NCI-H510A (cell line): ENCODE results near the gene PLPPR3.
"Not testable (repeated sequence)": the region's sequence is repeated elsewhere in the genome, so short reads cannot be mapped to it uniquely, and the experiment has no call there.

Experiments
- DNase-seq: peaks from one replicate; lab custom pipeline; 2025; lab: John Stamatoyannopoulos, UW

Gene PLPPR3

DNA sequence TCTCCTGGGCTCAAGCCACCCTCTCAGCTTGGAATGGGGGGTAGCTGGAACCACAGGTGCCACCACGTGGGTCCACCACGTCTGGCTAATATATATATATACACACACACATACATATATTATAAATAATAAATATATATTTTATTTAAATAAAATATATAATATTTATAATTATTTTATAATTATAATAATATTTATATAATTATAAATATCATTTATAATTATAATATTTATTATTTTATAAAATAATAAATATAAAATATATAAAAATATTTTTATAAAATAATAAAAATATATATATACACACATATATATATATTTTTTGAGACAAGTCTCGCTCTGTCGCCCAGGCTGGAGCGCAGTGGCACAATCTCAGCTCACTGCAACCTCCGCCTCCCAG is 32.8 kb upstream of the PLPPR3 start:
- no peak for DNase-seq

DNA sequence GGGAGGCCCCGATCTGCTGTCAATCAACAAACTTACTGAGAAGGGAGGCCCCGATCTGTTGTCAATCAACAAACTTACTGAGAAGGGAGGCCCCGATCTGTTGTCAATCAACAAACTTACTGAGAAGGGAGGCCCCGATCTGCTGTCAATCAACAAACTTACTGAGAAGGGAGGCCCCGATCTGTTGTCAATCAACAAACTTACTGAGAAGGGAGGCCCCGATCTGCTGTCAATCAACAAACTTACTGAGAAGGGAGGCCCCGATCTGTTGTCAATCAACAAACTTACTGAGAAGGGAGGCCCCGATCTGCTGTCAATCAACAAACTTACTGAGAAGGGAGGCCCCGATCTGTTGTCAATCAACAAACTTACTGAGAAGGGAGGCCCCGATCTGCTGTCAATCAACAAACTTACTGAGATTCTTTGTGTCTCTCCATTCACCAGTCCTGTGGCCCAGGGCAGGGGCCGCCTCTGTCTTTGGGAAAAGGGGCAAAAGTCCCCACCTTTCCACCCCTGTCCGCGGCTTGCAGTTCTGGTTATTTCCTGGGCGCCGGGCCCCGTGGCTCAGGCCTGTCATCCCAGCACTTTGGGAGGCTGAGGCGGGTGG is 32.0 kb upstream of the PLPPR3 start:
- not testable (repeated sequence) for DNase-seq

DNA sequence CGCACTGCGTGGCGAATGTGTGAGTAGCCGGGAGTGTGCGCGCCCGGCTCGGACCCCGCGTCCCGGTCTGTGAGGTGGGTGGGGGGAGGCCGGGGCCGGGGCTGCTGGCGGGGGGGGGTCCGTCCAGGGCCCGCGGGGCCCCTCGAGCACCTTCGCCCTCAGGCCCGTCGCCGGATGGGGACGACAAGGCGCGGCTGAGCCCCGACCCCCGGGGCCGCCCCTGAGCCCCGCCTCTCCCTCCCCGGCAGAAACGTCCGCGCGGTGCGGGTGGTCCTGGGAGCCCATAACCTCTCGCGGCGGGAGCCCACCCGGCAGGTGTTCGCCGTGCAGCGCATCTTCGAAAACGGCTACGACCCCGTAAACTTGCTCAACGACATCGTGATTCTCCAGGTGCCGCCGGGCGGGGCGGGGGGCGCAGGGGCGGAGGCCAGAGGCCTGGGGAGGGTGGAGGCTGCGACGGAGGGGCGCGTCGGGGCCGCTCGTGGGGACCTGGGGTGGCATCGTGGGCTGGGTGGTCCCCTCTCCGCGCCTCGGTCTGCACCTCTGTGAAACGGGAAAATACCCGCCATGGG is 31.3 kb upstream of the PLPPR3 start:
- DNase-seq, result no peak

DNA sequence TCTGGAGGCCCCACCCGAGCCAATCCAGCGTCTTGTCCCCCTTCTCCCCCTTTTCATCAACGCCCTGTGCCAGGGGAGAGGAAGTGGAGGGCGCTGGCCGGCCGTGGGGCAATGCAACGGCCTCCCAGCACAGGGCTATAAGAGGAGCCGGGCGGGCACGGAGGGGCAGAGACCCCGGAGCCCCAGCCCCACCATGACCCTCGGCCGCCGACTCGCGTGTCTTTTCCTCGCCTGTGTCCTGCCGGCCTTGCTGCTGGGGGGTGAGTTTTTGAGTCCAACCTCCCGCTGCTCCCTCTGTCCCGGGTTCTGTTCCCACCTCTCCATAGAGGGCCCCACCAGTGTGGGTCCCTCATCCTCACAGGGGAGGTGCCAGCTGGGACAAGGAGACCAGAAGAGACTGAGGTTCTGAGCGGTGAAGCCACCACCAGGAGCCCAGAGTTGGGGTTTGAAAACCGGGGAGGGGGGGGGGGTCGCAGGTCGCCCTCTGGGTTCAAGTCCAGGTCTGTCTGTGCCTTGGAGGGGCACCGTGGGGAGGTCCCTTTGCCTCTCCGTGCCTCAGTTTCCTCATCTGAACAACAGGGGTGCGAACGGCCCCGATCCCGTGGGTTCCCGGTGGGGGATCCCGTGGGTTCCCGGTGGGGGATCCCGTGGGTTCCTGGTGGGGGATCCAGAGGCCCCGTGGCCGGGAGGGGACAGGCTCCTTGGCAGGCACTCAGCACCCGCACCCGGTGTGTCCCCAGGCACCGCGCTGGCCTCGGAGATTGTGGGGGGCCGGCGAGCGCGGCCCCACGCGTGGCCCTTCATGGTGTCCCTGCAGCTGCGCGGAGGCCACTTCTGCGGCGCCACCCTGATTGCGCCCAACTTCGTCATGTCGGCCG is 30.6 kb upstream of the PLPPR3 start, which contains the start of gene ELANE:
Gene ELANE (plus strand): TSS at position 168 of the 878 bp plus-strand sequence. CDS start 26 bp downstream, at position 194.
- DNase-seq, result no peak

DNA sequence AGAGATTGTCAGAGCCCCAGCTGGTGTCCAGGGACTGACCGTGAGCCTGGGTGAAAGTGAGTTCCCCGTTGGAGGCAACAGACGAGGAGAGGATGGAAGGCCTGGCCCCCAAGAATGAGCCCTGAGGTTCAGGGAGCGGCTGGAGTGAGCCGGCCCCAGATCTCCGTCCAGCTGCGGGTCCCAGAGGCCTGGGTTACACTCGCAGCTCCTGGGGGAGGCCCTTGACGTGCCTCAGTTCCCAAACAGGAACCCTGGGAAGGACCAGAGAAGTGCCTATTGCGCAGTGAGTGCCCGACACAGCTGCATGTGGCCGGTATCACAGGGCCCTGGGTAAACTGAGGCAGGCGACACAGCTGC is 29.2 kb upstream of the PLPPR3 start:
- DNase-seq, result no peak

DNA sequence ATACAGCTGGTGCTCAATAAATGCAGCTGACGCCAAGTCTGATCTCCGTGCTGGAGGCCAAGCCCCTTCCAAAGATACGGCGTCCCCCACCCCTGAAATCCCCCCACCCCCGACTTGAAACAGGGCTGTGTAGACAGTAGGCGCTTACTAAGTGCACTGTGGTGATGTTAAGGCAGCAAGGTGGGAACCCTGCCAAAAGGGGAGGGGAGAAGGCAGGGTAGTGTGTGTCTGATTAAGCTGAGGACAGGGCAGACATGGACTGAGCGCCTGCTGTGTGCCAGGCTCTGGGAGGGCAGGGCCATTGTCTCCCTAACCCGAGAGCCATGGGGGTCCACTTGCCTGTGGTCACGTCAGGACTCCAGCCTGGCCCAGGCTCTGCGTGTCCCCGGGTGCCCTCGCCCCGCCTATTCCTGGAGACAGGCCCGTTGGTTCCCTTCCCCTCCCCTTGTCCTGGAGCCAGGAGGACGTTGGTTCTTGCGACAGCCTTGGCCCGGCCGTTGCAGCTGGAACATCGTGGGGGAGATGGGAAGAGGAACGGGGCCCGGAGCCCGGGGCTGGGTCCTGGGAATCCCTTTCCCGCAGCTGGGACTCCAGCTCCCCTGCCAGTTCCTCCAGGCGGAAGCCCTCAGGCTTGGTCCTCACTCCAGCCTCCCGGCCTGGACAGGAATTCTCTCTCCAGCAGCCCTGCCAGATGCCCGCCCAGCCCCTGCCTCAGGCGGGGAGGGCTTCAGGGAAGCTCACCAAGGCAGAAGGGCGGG is 28.6 kb upstream of the PLPPR3 start:
- DNase-seq, result no peak

DNA sequence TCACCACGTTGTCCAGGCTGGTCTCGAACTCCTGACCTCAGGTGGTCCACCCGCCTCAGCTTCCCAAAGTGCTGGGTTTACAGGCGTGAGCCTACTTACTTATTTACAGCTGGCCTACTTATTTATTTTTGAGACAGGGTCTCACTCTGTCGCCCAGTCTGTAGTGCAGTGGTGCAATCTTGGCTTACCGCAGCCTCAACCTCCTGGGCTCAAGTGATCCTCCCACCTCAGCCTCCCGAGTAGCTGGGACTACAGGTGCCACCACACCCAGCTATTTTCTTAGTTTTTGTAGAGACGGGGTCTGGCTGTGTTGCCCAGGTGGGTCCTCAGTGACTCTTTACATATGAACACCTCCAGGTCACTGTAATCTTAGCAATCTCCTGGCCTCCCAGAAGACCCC is 27.4 kb upstream of the PLPPR3 start:
- DNase-seq, result not testable (repeated sequence)

DNA sequence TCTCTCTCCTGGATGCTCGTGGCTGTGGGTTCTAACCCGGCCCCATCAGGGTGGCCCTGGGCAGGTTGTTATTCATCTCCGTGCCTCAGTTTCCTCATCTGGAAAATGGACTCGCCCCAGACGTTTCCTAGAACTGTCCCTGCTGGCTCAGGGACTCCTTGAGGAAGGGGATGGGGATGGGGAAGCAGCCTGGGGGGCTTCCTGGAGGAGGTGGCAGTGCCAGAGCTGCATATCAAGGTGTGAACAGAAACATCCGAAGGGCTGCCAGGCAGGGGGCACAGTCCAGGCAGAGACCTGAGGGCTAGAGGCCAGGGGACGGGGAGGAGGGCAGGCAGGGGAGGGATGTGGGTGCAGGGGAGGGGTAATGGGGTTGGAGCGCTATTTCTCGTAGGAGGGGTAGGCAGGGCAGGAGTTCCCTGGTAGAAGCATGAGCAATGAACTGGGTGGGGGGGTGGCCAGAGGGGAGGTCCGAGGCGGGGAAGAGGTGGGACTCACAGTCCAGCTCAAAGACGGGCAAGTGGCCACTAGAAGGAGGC is 26.7 kb upstream of the PLPPR3 start:
- DNase-seq, result no peak

DNA sequence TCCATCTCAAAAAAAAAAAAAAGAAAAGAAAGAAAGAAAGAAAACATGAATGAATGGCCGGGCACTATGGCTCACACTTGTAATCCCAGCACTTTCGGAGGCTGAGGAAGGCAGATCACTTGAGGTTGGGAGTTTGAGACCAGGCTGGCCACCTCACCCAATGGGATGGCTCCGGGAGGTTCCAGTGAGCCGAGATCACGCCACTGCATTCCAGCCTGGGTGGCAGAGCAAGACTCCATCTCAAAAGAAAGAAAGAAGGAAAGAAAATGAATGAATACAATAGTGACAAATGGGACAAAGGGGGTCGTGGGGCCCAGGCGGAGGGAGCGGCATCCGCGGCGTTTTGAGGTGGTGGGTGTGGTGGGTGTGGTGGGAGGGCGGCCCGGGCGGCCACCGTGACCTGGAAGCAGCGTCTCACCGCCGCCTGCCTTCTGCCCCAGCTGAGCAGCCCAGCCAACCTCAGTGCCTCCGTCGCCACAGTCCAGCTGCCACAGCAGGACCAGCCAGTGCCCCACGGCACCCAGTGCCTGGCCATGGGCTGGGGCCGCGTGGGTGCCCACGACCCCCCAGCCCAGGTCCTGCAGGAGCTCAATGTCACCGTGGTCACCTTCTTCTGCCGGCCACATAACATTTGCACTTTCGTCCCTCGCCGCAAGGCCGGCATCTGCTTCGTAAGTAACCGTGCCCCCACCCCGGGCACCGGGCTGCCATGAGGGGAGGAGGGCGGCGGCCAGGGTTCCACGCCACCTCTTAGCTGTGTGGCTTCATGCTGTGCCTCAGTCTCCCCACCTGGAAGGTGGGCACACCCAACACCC is 24.2 kb upstream of the PLPPR3 start:
- DNase-seq, result no peak

DNA sequence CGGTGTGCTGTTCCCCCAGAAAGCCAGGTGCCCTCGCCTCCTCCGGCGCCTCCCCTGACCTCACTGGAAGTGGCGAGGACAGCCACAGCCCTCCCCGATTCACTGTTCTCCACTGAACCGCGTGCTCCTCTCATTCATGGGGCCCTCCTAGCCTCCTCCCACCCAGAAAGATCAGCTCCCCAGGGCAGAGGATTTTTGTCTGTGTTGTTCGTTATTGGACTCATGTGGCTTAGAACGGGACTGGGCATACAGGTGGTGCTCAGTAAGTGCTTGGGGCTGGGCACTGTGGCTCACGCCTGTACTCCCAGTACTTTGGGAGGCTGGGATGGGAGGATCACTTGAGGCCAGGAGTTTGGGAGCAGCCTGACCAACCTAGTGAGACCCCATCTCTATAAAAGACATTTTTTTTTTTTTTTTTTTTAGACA is 22.8 kb upstream of the PLPPR3 start:
- DNase-seq, result no peak

DNA sequence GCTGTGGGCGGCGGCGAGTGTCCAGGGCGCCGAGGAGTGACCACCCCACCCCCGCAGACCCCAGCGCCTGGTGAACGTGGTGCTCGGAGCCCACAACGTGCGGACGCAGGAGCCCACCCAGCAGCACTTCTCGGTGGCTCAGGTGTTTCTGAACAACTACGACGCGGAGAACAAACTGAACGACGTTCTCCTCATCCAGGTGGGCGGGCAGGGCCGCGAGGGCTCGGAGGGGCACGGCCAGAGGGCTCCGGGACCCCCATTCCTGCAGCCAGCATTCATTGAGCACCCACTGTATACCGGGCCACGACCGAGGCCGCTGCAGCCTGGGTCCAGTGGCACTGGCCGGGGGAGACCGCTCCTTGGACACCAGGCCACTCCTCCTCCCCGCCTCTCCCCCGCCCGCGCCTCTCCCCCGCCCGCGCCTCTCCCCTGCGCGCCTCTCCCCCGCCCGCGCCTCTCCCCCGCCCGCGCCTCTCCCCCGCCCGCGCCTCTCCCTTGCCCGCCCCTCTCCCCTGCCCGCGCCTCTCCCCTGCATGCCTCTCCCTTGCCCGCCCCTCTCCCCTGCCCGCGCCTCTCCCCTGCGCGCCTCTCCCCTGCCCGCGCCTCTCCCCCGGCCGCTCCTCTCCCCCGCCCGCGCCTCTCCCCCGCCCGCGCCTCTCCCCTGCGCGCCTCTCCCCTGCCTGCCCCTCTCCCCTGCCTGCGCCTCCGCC is 22.2 kb upstream of the PLPPR3 start:
- no peak for DNase-seq

DNA sequence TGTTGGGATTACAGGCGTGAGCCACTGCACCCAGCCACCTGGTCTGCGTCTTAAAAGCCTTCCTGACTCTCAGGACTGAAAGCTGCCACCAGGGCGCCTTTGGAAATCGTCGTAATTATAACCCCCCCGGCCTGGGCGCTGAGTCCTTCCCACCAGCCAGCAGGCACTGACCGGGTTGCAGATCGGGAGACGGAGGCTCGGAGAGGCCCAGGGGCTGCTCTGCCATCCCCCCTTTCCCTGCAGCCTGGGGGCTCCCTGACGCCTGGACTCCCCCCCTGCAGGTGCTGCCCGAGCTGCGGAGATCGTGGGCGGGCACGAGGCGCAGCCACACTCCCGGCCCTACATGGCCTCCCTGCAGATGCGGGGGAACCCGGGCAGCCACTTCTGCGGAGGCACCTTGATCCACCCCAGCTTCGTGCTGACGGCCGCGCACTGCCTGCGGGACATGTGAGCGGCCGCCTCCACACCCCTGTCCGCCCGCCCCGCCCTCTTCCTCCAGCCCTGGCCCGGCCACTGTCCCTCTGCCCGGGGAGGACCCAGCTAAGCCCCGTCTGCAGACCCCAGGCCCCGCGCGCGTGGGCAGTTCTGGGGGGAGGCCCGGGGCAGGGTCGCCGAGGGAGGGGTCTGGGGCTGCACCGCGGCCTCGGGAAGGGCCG is 21.6 kb upstream of the PLPPR3 start:
- DNase-seq, result no peak

DNA sequence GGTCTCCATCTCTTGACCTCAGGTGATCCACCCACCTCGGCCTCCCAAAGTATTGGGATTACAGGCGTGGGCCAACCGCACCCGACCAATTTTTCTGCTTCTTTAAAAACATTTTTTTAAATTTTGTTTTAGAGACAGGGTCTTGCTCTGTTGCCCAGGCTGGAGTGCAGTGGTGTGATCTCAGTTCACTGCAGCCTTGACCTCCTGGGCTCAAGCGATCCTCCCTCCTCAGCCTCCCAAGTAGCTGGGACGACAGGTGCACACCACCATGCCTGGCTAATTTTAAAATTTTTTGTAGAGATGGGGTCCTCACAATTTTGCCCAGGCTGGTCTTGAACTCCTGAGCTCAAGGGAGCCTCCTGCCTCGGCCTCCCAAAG is 21.0 kb upstream of the PLPPR3 start:
- DNase-seq, result not testable (repeated sequence)

DNA sequence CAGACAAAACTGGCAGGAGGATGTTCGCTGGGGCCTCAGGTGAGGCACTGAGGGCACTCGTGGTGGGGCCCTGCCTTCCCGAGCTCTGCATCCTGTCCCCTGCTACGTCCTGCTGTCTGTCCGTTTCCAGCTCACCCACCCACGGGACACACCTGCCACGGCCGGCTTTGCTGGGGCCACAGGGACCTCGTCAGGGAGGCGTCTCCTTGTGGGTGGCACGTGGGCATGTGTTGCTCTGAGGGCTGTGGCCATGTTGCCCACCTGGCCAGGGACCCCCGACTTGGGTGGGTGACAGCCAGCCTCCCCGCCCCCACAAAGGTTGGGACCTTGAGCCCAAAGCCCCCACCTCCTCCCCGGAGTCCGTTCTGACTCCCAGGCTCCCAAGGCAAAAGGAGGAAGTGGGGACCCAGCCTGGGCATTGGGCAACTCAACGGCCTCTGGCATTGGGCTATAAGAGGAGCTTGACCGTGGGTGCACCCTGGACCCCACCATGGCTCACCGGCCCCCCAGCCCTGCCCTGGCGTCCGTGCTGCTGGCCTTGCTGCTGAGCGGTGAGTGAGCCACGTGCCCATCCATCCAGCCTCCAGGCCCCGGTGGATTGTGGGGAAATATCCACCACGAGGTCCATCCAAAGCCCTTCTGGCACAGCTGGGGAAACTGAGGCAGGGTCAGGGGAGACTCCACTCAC is 18.9 kb upstream of the PLPPR3 start, which contains the start of gene PRTN3:
Gene PRTN3 (plus strand): TSS at position 481 of the 688 bp plus-strand sequence. CDS start 10 bp downstream, at position 491.
- DNase-seq, result no peak

DNA sequence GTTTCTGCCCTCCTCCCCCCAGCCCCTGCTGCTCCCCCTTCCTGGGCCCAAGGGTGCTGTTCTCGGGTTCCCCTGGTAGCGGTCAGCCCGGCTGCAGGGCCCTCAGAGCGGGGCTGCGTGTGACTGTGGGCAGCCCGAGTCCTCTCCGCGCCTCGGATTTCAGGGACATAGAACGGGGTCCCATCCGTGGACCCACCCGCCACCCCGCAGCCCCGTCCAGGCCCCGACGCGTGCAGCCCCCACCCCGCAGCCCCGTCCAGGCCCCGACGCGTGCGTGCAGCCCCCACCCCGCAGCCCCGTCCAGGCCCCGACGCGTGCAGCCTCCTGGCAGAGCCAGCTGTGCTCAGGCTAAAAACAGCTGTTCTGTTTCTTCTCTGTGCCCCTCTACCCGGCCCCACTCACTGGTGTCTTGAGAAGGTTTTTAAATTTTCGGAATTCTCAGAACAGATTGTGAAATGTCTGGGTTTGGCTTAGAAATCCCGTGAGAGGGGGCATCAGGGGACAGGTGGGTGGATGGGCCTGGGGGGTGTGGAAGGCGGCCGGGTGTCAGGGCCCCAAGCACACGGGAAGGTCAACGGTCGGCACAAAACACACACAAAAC is 13.6 kb upstream of the PLPPR3 start:
- no peak for DNase-seq

DNA sequence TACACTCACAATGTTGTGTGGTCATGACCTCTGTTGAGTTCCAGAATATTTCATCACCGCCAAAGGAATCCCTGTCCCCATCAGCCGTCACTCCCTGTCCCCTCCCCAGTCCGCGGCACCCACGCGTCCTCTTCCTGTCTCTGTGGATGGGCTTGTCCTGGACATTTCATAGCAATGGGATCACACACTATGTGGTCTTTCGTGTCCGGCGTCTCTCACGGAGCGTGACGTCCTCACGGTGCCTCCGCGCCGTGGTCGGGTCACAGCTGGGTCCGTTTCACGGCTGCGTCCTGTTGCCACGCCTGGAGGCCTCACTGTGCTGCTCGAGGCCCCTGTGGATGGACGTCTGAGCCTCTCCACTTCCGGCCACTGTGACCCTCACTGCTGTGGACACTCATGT is 12.5 kb upstream of the PLPPR3 start:
- DNase-seq, result no peak

DNA sequence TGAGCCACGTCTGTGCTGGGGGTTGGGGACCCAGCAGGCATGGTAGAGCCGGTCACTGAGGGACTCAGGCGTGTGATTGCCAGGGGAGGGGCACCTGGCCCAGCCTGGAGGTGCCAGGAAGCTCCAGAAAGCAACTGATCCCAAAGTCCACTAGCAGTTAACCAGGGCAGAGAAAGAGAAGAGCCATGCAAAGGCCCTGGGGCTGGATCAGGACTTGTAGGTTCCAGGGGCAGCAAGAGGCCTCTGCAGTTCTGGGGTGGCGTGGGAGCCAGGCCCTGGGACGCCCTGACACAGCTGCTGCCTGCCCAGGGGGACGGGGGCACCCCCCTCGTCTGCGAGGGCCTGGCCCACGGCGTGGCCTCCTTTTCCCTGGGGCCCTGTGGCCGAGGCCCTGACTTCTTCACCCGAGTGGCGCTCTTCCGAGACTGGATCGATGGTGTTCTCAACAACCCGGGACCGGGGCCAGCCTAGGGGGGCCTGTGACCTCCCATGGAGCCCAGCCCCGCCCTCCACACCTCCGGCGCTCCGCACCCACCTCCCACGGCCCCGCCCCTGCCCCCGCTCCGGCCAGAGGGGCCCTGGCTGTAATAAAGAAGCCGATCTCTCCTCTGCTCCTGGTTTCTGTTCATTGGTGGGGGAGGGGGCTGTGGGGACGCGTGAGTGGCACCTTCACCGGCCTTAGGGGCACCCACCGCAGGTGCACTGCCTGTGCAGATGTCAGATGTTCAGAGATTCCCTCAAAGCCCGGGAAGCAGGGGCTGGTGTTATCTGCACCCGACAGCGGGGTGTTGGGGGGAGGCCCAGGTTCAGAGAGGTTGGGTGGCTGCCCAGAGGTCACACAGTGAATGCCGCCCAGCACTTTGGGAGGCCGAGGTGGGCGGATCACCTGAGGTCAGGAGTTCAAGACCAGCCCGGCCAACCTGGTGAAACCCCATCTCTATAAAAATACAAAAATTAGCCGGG is 9.9 kb upstream of the PLPPR3 start:
- DNase-seq, result no peak
